Large intestine (tissue), 3 donors: ENCODE measurements around the gene PRPF19. TPM values are rescaled to one million over a fixed set of nuclear protein-coding genes. Genes with fewer than 3 reads are reported as not detected.

Experiments
- DNase-seq, 2 donors: peaks; one replicate each; pipeline versions ENCODE4 v3.0.0 to v3.0.0-alpha.2; 2013
- H3K27ac ChIP-seq: one replicate; pipeline ENCODE4 v1.5.1; 2013; ENCODE audit warnings: low read length
- H3K27me3 ChIP-seq: 2 replicates; pipeline ENCODE4 v1.6.1; 2013; ENCODE audit warnings: low read length; ENCODE audit not compliant: control insufficient read depth, insufficient read depth
- H3K36me3 ChIP-seq: 2 replicates; pipeline ENCODE4 v1.6.1; 2013; ENCODE audit warnings: low read length; ENCODE audit not compliant: control insufficient read depth, insufficient read depth
- H3K4me1 ChIP-seq: one replicate; pipeline ENCODE4 v1.6.1; 2013; ENCODE audit warnings: low read length; ENCODE audit not compliant: control insufficient read depth, insufficient read depth
- H3K4me3 ChIP-seq: one replicate; pipeline ENCODE4 v1.5.1; 2013; ENCODE audit warnings: low read length
- H3K9me3 ChIP-seq: one replicate; pipeline ENCODE4 v1.6.1; 2013; ENCODE audit warnings: mild to moderate bottlenecking, low read depth, low read length, moderate library complexity; ENCODE audit not compliant: control insufficient read depth
- WGBS: methylation state at CpG from one replicate; pipeline ENCODE4 v1.1.5; 2013; ENCODE audit warnings: low lambda C conversion rate; ENCODE audit not compliant: insufficient coverage; 5-methylcytosine and 5-hydroxymethylcytosine counted together
- polyA plus RNA-seq: library from polyadenylated mRNA; unstranded; fragments of 120-200 nt; gene quantifications from one replicate; pipeline ENCODE4 v1.2.1, GENCODE V29; 2013

PRPF19 gene
- polyA plus RNA-seq, 1 donor, result 92.6 TPM

GRCh38 chr11:60891103-60891741 lies 15.2 kb downstream of the PRPF19 start:
- no peaks in the 10 kb centered on the region for H3K4me1 ChIP-seq
- H3K27ac ChIP-seq, result no peak overlapping the region
- no CpG with 5 or more reads among the region's 7 CpGs for WGBS
- H3K4me3 ChIP-seq, result no peak overlapping the region
- H3K9me3 ChIP-seq, result no peaks in the 10 kb centered on the region
- H3K27me3 ChIP-seq, result no peaks in the 10 kb centered on the region
- peaks cover 47% of the 10 kb centered on the region for H3K36me3 ChIP-seq
- no peak for DNase-seq

- Histone ChIP-seq H3K4me1 (no peaks in the 10 kb centered on the region), H3K9me3 (no peaks in the 10 kb centered on the region), H3K4me3 (no peak overlapping the region), H3K36me3 (peaks cover 42% of the 10 kb centered on the region), H3K27me3 (no peaks in the 10 kb centered on the region), H3K27ac (no peak overlapping the region)
- no CpG with 5 or more reads among the region's 5 CpGs for WGBS
- no peak for DNase-seq
Observed at GRCh38 chr11:60890696-60891095, 15.7 kb downstream of the PRPF19 start.

DNA sequence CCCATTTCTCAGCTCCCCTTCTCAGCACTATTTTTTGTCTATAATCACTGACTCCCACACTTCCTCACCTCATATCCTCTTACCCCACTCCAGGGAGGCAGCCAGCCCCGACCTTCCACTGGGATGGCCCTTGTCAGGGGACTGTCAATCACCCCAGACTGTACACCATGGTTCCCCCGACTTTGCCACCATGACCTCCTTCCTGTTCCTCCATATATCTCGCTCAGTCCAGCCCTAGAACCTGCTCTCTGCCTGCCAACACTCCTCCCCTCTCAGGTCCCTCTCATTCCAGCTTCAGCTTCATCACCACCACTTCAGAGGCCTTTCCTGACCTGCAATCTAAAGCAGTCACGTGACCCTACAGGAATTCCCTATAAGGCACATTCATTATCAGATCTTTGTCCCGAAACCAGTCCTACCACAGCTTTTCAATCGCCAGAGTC lies 16.5 kb downstream of the PRPF19 start:
- no peaks in the 10 kb centered on the region for H3K4me1 ChIP-seq
- no peak overlapping the region for H3K4me3 ChIP-seq
- H3K27me3 ChIP-seq, result no peaks in the 10 kb centered on the region
- 89% methylated on average over 1 of the region's 6 CpGs for WGBS
- H3K9me3 ChIP-seq, result no peaks in the 10 kb centered on the region
- no peak overlapping the region for H3K27ac ChIP-seq
- H3K36me3 ChIP-seq, result peaks cover 38% of the 10 kb centered on the region
- DNase-seq, result peak in 1 of 2 donors; percentile 41

GRCh38 chr11:60887556-60887955 lies 18.8 kb downstream of the PRPF19 start:
- H3K27ac ChIP-seq, result no peak overlapping the region
- no peaks in the 10 kb centered on the region for H3K9me3 ChIP-seq
- DNase-seq, result peak; percentile 48 to 53
- no peaks in the 10 kb centered on the region for H3K27me3 ChIP-seq
- H3K36me3 ChIP-seq, result peaks cover 15% of the 10 kb centered on the region
- no peak overlapping the region for H3K4me3 ChIP-seq
- no CpG with 5 or more reads among the region's 5 CpGs for WGBS
- H3K4me1 ChIP-seq, result no peaks in the 10 kb centered on the region

GRCh38 chr11:60880643-60881282 lies 25.6 kb downstream of the PRPF19 start:
- DNase-seq, result no peak
- Histone ChIP-seq H3K27me3 (no peaks in the 10 kb centered on the region), H3K9me3 (no peaks in the 10 kb centered on the region), H3K27ac (no peak overlapping the region), H3K4me1 (no peaks in the 10 kb centered on the region), H3K36me3 (peaks cover 14% of the 10 kb centered on the region), H3K4me3 (no peak overlapping the region)
- WGBS, result no CpG with 5 or more reads among the region's 8 CpGs

DNA sequence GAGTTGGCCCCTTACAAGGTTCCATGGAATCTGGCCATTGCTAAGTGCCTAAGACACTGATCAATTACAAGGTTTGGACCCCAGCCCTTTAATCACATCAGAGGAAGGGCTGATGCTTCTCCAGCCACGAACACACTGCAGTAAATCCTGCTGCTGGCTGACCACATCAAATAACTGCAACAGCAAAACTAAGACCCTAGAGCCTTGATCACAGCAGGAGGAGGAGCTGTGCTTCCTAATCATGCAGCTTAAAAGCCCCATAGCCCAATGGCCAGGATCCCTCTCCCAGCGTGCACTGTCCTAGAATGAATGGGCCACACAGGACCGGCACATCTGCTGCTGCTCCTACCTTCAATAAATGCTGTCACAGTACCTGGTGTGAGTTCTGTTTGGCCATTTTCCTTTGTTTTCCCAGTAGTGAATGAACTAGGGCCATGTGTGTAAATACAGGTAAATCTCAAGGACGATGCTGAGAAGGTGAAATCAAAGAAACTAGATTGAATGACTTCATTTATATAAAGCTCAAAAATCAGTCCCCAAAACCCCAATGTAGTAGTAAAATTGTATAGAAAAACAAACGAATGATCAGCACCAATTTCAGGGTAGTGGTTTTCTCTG lies 26.3 kb downstream of the PRPF19 start:
- no peaks in the 10 kb centered on the region for H3K27me3 ChIP-seq
- H3K4me3 ChIP-seq, result no peak overlapping the region
- H3K27ac ChIP-seq, result no peak overlapping the region
- peaks cover 5% of the 10 kb centered on the region for H3K4me1 ChIP-seq
- no peaks in the 10 kb centered on the region for H3K9me3 ChIP-seq
- no peak for DNase-seq
- WGBS, result no CpG with 5 or more reads among the region's 5 CpGs
- peaks cover 14% of the 10 kb centered on the region for H3K36me3 ChIP-seq

DNA sequence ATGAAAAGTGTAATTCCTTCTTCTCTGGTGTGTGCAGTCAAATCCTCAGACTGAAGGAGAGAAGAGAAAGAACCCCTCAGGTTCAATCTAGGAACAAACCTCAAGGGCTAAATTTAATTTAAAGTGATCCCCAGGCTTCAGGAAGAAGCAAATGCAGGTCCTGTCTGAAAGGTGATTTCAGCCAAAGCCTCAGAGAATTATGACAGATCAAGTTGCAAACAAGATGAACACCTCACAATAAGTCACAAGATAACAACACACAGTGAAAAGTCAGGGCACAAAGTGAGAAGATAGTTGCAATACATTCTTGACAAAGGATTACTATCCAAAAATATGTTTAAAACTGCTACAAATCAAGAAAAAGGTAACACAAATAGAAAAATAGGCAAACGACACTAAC lies 27.3 kb downstream of the PRPF19 start:
- Histone ChIP-seq H3K4me1 (peaks cover 8% of the 10 kb centered on the region), H3K27ac (no peak overlapping the region), H3K4me3 (no peak overlapping the region), H3K36me3 (peaks cover 14% of the 10 kb centered on the region), H3K9me3 (no peaks in the 10 kb centered on the region), H3K27me3 (no peaks in the 10 kb centered on the region)
- DNase-seq, result no peak
- no CpG with 5 or more reads among the region's 1 CpG for WGBS

DNA sequence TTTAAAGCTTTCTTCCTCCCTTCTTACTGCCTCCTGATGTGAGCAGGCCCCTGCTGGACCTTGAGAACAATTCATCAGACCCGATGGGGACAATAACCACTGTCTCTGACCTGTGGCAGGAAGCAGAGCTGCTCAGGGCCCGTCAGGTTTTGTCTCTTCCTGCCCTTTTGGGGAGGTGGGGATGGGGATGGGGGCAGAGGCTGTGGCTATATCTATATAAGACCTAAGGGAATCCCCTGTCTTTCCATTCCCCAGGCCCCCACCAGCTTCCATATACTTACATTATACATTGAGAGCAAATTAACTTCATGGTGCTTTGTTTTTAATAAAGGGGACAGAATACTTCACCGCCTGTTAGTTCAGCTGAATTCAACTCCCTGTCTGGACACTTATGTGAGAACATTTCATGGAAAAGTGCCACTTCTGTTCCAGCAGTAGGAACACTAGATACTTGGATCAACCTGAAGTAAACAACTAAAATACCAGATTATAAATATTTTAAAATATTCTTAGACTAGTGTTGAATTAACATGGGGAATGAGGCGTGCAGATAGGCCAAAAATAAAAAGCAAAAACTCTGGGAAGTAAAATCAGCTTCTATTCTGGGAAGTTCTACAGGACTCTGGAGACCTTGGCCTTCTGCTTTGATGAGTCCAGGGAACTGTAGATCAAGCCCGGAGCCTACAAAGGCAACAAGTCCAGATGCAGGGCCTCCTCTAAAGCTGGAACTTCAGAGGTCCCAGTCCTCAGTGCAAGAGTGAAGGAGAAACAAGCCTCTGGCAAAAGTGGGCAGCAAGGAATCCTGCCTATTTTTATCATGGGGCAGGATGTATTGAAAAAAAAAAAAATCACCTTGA lies 27.9 kb downstream of the PRPF19 start:
- Histone ChIP-seq H3K27ac (no peak overlapping the region), H3K4me3 (no peak overlapping the region), H3K9me3 (no peaks in the 10 kb centered on the region), H3K36me3 (peaks cover 14% of the 10 kb centered on the region), H3K27me3 (no peaks in the 10 kb centered on the region), H3K4me1 (peaks cover 8% of the 10 kb centered on the region)
- DNase-seq, result no peak
- 57% methylated on average over 1 of the region's 5 CpGs for WGBS

DNA sequence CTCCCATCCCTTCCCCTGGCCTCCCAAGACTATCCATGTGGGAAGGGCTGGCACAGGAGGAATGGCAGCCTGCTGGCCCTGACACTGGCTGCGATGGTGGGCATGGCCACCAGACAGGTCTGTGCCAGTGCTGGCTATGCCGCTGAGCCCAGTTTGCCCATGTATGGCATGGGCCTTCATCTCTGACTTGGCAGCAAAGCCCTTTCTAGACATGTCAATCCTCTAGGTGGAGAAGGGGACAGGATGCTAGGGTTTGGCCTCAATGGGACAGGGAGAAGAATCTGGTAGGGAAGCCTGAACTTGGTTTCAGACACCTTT lies 30.3 kb downstream of the PRPF19 start:
- Histone ChIP-seq H3K9me3 (no peaks in the 10 kb centered on the region), H3K36me3 (peaks cover 14% of the 10 kb centered on the region), H3K4me1 (peaks cover 8% of the 10 kb centered on the region), H3K27me3 (no peaks in the 10 kb centered on the region), H3K27ac (no peak overlapping the region), H3K4me3 (no peak overlapping the region)
- no CpG with 5 or more reads among the region's 2 CpGs for WGBS
- DNase-seq, result no peak
